H1 (cell line): ENCODE data around the gene ELOVL5. TPM values are rescaled to one million over a fixed set of nuclear protein-coding genes. Genes with fewer than 3 reads are reported as not detected.

Experiments
- CTCF ChIA-PET: fragments of 300-600 bp; sonication (Branson Sonifier 250); formaldehyde crosslinking; loops from one replicate; lab custom pipeline; 2021; ENCODE audit not compliant: partially characterized antibody; lab: Charles Lee
- POLR2A ChIA-PET: fragments of 300-600 bp; sonication (Branson Sonifier 250); formaldehyde crosslinking; loops from one replicate; lab custom pipeline; 2021; ENCODE audit warnings: inconsistent platforms; ENCODE audit not compliant: partially characterized antibody; lab: Charles Lee
- DNase-seq, 2 experiments: peaks; one replicate each; pipeline versions ENCODE4 v3.0.0 to v3.0.0-alpha.2; 2010 to 2022; ENCODE audit warnings: low spot score in 2 of 2, low read depth in 1 of 2, mixed read lengths in 1 of 2
- FAIRE-seq: peaks from 2 replicates; lab custom pipeline; 2011; peaks lifted over from hg19 to GRCh38; lab: Jason Lieb, UNC
- H2AFZ ChIP-seq: 2 replicates; pipeline ENCODE4 v1.8.1; 2012; ENCODE audit warnings: low read length, inconsistent platforms
- H2AK5ac ChIP-seq: 2 replicates; pipeline ENCODE4 v1.6.1; 2013; ENCODE audit warnings: low read depth, low read length
- H2BK120ac ChIP-seq: replicated peaks from 2 replicates; pipeline ENCODE3; 2013; ENCODE audit warnings: low read depth, low read length, inconsistent platforms
- H2BK12ac ChIP-seq: 2 replicates; pipeline ENCODE4 v1.6.1; 2013; ENCODE audit warnings: low read depth, low read length
- H2BK15ac ChIP-seq: 2 replicates; pipeline ENCODE4 v1.6.1; 2013; ENCODE audit warnings: low read length
- H2BK20ac ChIP-seq: 2 replicates; pipeline ENCODE4 v1.6.1; 2013; ENCODE audit warnings: low read length
- H2BK5ac ChIP-seq: 2 replicates; pipeline ENCODE4 v1.6.1; 2013; ENCODE audit warnings: low read depth, low read length
- H3K14ac ChIP-seq: 2 replicates; pipeline ENCODE4 v1.6.1; 2013; ENCODE audit warnings: inconsistent platforms; ENCODE audit not compliant: insufficient read length
- H3K18ac ChIP-seq: 2 replicates; pipeline ENCODE4 v1.6.1; 2013; ENCODE audit warnings: low read length; ENCODE audit errors: extremely low read depth
- H3K23ac ChIP-seq: 2 replicates; pipeline ENCODE4 v1.6.1; 2013; ENCODE audit warnings: inconsistent platforms; ENCODE audit not compliant: insufficient read length
- H3K23me2 ChIP-seq: 2 replicates; pipeline ENCODE4 v1.6.1; 2013; ENCODE audit warnings: low read depth, low read length
- H3K27ac ChIP-seq: 2 replicates; pipeline ENCODE4 v1.6.1; 2011; ENCODE audit warnings: low read depth, low read length, inconsistent platforms
- H3K27me3 ChIP-seq, 4 experiments: replicated peaks in 1 of 4; 1 replicate in 1 of 4; 2 replicates in 3 of 4; pipeline versions ENCODE4 v1.6.1 to v1.8.1; 2011 to 2013; ENCODE audit warnings: low read length in 3 of 4, mild to moderate bottlenecking in 3 of 4, inconsistent platforms in 2 of 4, mixed read lengths in 2 of 4, moderate library complexity in 1 of 4; ENCODE audit not compliant: control insufficient read depth in 3 of 4, insufficient read depth in 3 of 4; ENCODE audit errors: extremely low read depth in 1 of 4
- H3K36me3 ChIP-seq, 4 experiments: 2 replicates each; pipeline versions ENCODE4 v1.6.1 to v1.8.1; 2011 to 2013; ENCODE audit warnings: mild to moderate bottlenecking in 4 of 4, low read length in 3 of 4, moderate library complexity in 2 of 4, control low read depth in 1 of 4, inconsistent platforms in 1 of 4; ENCODE audit not compliant: insufficient read depth in 4 of 4, control insufficient read depth in 2 of 4
- H3K4ac ChIP-seq: replicated peaks from 2 replicates; pipeline ENCODE3; 2013; ENCODE audit warnings: low read length, low read depth, mixed read lengths, inconsistent platforms; ENCODE audit not compliant: insufficient read length
- H3K4me1 ChIP-seq, 4 experiments: replicated peaks in 1 of 4; 1 replicate in 1 of 4; 2 replicates in 3 of 4; pipeline versions ENCODE4 v1.6.1 to v1.8.1; 2011 to 2013; ENCODE audit warnings: low read length in 3 of 4, inconsistent platforms in 2 of 4, mixed read lengths in 1 of 4; ENCODE audit not compliant: insufficient read depth in 4 of 4, control insufficient read depth in 3 of 4
- H3K4me2 ChIP-seq, 2 experiments: 2 replicates each; pipeline versions ENCODE4 v1.6.1 to v1.8.1; 2011 to 2013; ENCODE audit warnings: low read depth in 2 of 2, low read length in 2 of 2, control low read depth in 1 of 2, inconsistent platforms in 1 of 2, mild to moderate bottlenecking in 1 of 2; ENCODE audit not compliant: insufficient read depth in 1 of 2
- H3K4me3 ChIP-seq, 4 experiments: fragments of 200-600, 300-600 bp in 1 of 4; sonication (generic), shearing (Covaris generic), sonication (Bioruptor Twin) in 1 of 4; 2 replicates each; pipeline versions ENCODE4 v1.5.1 to v1.8.1; 2011 to 2016; ENCODE audit warnings: low read length in 4 of 4, low read depth in 3 of 4, control low read depth in 2 of 4, inconsistent platforms in 2 of 4, mild to moderate bottlenecking in 2 of 4, mixed read lengths in 1 of 4, moderate library complexity in 1 of 4; ENCODE audit not compliant: insufficient read depth in 2 of 4; ENCODE audit errors: extremely low read depth in 1 of 4
- H3K56ac ChIP-seq: replicated peaks from 2 replicates; pipeline ENCODE3; 2013; ENCODE audit warnings: low read depth, mild to moderate bottlenecking, mixed read lengths, low read length, inconsistent platforms; ENCODE audit not compliant: insufficient read length
- H3K79me1 ChIP-seq: 2 replicates; pipeline ENCODE4 v1.6.1; 2013; ENCODE audit warnings: low read depth, low read length, control low read depth
- H3K79me2 ChIP-seq, 2 experiments: 2 replicates each; pipeline versions ENCODE4 v1.6.1 to v1.8.1; 2012 to 2013; ENCODE audit warnings: low read length in 2 of 2, mild to moderate bottlenecking in 2 of 2, inconsistent platforms in 1 of 2; ENCODE audit not compliant: insufficient read depth in 2 of 2, control insufficient read depth in 1 of 2
- H3K9ac ChIP-seq, 4 experiments: replicated peaks in 1 of 4; 1 replicate in 1 of 4; 2 replicates in 3 of 4; pipeline versions ENCODE4 v1.6.1 to v1.8.1; 2011 to 2013; ENCODE audit warnings: low read depth in 3 of 4, low read length in 3 of 4, control low read depth in 2 of 4, mild to moderate bottlenecking in 2 of 4, moderate library complexity in 2 of 4, inconsistent platforms in 1 of 4; ENCODE audit errors: extremely low read depth in 1 of 4
- H3K9me3 ChIP-seq, 2 experiments: 2 replicates each; pipeline versions ENCODE4 v1.6.1 to v1.8.1; 2012 to 2013; ENCODE audit warnings: mild to moderate bottlenecking in 2 of 2, moderate library complexity in 2 of 2, control low read depth in 1 of 2, inconsistent platforms in 1 of 2, low read depth in 1 of 2, low read length in 1 of 2, mixed read lengths in 1 of 2; ENCODE audit not compliant: insufficient read depth in 2 of 2
- H4K20me1 ChIP-seq, 2 experiments: replicated peaks in 1 of 2; 2 replicates each; pipeline versions ENCODE3 to v1.8.1; 2011 to 2013; ENCODE audit warnings: inconsistent platforms in 2 of 2, low read length in 2 of 2, mild to moderate bottlenecking in 1 of 2; ENCODE audit not compliant: insufficient read depth in 2 of 2, control insufficient read depth in 1 of 2
- H4K5ac ChIP-seq: 2 replicates; pipeline ENCODE4 v1.6.1; 2013; ENCODE audit warnings: low read length, low read depth, mixed read lengths, inconsistent platforms; ENCODE audit not compliant: insufficient read length
- H4K8ac ChIP-seq: 2 replicates; pipeline ENCODE4 v1.8.0; 2013; ENCODE audit warnings: mild to moderate bottlenecking, moderate library complexity, low read length, inconsistent platforms; ENCODE audit not compliant: insufficient read depth; ENCODE audit errors: extremely low read depth
- H4K91ac ChIP-seq: replicated peaks from 2 replicates; pipeline ENCODE3; 2013; ENCODE audit warnings: low read length, mixed read lengths, inconsistent platforms; ENCODE audit not compliant: insufficient read length
- HDAC2 ChIP-seq, 2 experiments: fragments of 300-600 bp in 1 of 2; sonication (generic) in 1 of 2; IDR thresholded peaks; 2 replicates each; pipeline ENCODE4 v1.6.1; 2011 to 2012; ENCODE audit warnings: low read depth in 2 of 2, low read length in 2 of 2, mild to moderate bottlenecking in 2 of 2, moderate library complexity in 2 of 2, borderline replicate concordance in 1 of 2, inconsistent platforms in 1 of 2
- RBBP5 ChIP-seq: IDR thresholded peaks from 2 replicates; pipeline ENCODE4 v1.7.1; 2012; ENCODE audit warnings: low read depth, mild to moderate bottlenecking, inconsistent platforms, low read length, moderate library complexity, borderline replicate concordance
- RXRA ChIP-seq: IDR thresholded peaks from 2 replicates; pipeline ENCODE4 v1.6.1; 2011; ENCODE audit warnings: low read depth, mild to moderate bottlenecking, low read length, moderate library complexity; ENCODE audit not compliant: insufficient read depth
- SIN3A ChIP-seq, 2 experiments: IDR thresholded peaks in 1 of 2; conservative IDR thresholded peaks in 1 of 2; 2 replicates each; pipeline ENCODE4 v1.6.1; 2011 to 2012; ENCODE audit warnings: low read length in 2 of 2, improper control_type of control experiment in 1 of 2, low read depth in 1 of 2, mild to moderate bottlenecking in 1 of 2
- YY1 ChIP-seq: IDR thresholded peaks from 2 replicates; pipeline ENCODE4 v1.6.1; 2011; ENCODE audit warnings: low read depth, mild to moderate bottlenecking, low read length
- whole genome bisulfite sequencing, 2 experiments: shearing (Covaris generic) in 1 of 2; methylation state at CpG; one replicate each; pipeline versions ENCODE4 v1.1.6 to v1.1.7; 2013 to 2015; ENCODE audit warnings: low lambda C conversion rate in 2 of 2, mixed read lengths in 2 of 2, inconsistent platforms in 1 of 2, low coverage in 1 of 2, missing lambda C conversion rate in 1 of 2; ENCODE audit not compliant: insufficient replicate concordance in 2 of 2, insufficient coverage in 1 of 2, insufficient read length in 1 of 2; ENCODE audit errors: extremely low coverage in 1 of 2, missing lambda C conversion rate in 1 of 2; 5-methylcytosine and 5-hydroxymethylcytosine counted together
- polyA plus RNA-seq, 7 experiments: library from polyadenylated mRNA; depleted of rRNA in 3 of 7; stranded (reverse) in 5 of 7; unstranded in 2 of 7; fragments of >200 nt in 5 of 7; fragments of 200-250 nt in 2 of 7; gene quantifications; 1 replicate in 5 of 7; 2 replicates in 1 of 7; 4 replicates in 1 of 7; pipeline versions ENCODE4 v1.2.1 to v1.2.3, GENCODE V29; 2011 to 2013; ENCODE audit warnings: missing spikeins in 2 of 7, mixed read lengths in 2 of 7
- total RNA-seq: library from RNA; stranded (reverse); fragmentation: NEBNext Ultra II Directional; extraction: Animal tissue kit (Norgen Biotek cat#: 25700); gene quantifications from 2 replicates; pipeline ENCODE4 v1.2.1, GENCODE V29; 2021

The ELOVL5 gene
- total and polyA plus RNA-seq, 2 of the 8 experiments (the other 6 are each of a cell fraction or from before 2014, with no cell fraction given), result 113 to 156 TPM

- Histone ChIP-seq H3K18ac (no peak overlapping the region), H3K4me3 (no peak overlapping the region), H2BK15ac (no peak overlapping the region), H3K4me2 (no peak overlapping the region), H4K91ac (no peak overlapping the region), H3K79me2 (peaks cover 9 to 87% of the 10 kb centered on the region in 2 experiments; a peak in 3 of 4 replicates), H2BK12ac (no peak overlapping the region), H4K8ac (no peak overlapping the region), H4K5ac (no peak overlapping the region), H3K79me1 (peaks cover 5% of the 10 kb centered on the region; the same call in 1 of the 2 replicates), H3K27ac (no peak overlapping the region), H3K56ac (no peak overlapping the region), H3K23ac (no peak overlapping the region), H2BK20ac (no peak overlapping the region), H3K14ac (no peak overlapping the region), H3K4ac (no peak overlapping the region), H3K23me2 (no peaks in the 10 kb centered on the region), H2AK5ac (no peak overlapping the region), H3K36me3 (peaks cover 0 to 6% (median 2%) of the 10 kb centered on the region in 4 experiments; a peak in 3 of 8 replicates), H2AFZ (no peak overlapping the region), H2BK120ac (no peak overlapping the region), H4K20me1 (peaks cover 8 to 12% of the 10 kb centered on the region in 2 experiments), H3K9me3 (peaks cover 4 to 16% of the 10 kb centered on the region in 2 experiments; a peak in 2 of 4 replicates), H2BK5ac (no peak overlapping the region), H3K27me3 (no peaks in the 10 kb centered on the region), H3K9ac (no peak overlapping the region), H3K4me1 (peaks cover 0 to 11% (median 3%) of the 10 kb centered on the region in 4 experiments; a peak in 4 of 7 replicates)
- FAIRE-seq (no peak), DNase-seq (no peak)
- ChIA-PET CTCF (interaction anchor here (0.8 to 1.6 kb wide), 4 partner anchors 15 to 418 kb away, joined by 3 to 8 read pairs (median 4); no protein-coding TSS in a partner anchor), POLR2A (interaction anchor here (1.1 kb wide), 1 partner anchor 15 kb away, joined by 3 read pairs; no protein-coding TSS in a partner anchor)
- TF ChIP-seq SIN3A (conservative IDR thresholded peaks at IDR 0.05 in 1 of 2, IDR thresholded peaks at IDR 0.05 in 1 of 2; ENCODE audit: low read depth in 1 of 2, low read length in 2 of 2) (no peak), YY1 (no peak), HDAC2 (IDR thresholded peaks at IDR 0.05; ENCODE audit: borderline replicate concordance in 1 of 2, low read depth in 2 of 2, low read length in 2 of 2) (no peak), RBBP5 (no peak), RXRA (no peak)
- 88% methylated on average over 4 of the region's 4 CpGs; no CpG with 5 or more reads in 1 of the 2 experiments for WGBS, 2 experiments
These were observed 38.8 kb downstream of the ELOVL5 start for GRCh38 chr6:53309901-53310300.
